ENCODE results near the gene CYYR1.

DNA sequence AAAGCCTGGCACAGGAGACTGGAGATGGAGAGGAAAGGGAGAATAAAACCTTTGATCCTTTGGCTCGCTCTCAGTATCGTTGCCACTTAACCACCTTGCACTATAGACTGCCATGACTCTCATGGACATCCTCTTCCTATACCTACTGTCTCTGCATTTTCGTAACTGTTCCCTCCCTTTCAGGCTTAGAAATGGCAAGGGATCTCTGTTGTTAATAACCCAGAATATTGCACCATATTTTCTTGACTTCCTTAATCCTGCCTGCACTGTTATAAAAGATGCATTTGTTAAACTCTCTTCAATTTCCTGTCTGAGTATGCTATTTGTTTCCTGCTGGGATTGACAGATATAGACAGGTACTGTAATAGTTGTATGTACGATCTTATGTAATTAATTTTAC is 38.6 kb downstream of the CYYR1 start:
- TF ChIP-seq CTCF (conservative IDR thresholded peaks at IDR 0.05; ENCODE audit: low read depth, low read length) (no peak), EZH2 (IDR thresholded peaks at IDR 0.05; ENCODE audit: low read length, unreplicated experiment) (no peak), EZH2phosphoT487 (IDR thresholded peaks at IDR 0.05; ENCODE audit: borderline replicate concordance, low read length) (no peak)
